SK-N-MC (cell line): ENCODE measurements around the gene TTC7B.

Experiments used
- EZH2 ChIP-seq: fragments of 200-600 bp; sonication (generic); IDR thresholded peaks from one replicate; pipeline ENCODE4 v1.6.1; 2017; ENCODE audit warnings: antibody characterized with exemption
- POLR2AphosphoS5 ChIP-seq: IDR thresholded peaks from 2 replicates; pipeline ENCODE4 v1.6.1; 2012; ENCODE audit warnings: mild to moderate bottlenecking, low read depth, low read length, borderline replicate concordance

DNA sequence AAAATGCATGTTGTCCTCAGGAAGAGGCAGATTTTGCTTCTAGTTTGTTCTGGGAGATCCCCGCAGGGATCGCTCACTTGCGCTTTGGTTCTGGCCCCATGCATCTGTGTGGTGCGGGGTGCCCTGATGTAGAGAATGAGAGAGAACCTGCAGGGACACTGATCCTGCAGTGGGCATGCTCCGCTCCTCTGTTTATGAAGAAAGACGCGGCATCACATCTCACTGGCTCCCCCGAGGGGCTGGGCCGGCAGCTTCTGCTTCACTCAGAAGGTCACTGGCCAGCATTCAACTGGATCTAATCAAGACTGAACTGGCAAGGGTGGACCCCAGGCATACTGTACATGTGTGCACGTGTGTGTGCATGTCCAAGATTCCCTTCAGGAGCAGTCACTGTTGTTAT lies 255.2 kb downstream of the TTC7B start:
- TF ChIP-seq POLR2AphosphoS5 (no peak), EZH2 (no peak)
